ENCODE data around the gene MKNK1.

DNA sequence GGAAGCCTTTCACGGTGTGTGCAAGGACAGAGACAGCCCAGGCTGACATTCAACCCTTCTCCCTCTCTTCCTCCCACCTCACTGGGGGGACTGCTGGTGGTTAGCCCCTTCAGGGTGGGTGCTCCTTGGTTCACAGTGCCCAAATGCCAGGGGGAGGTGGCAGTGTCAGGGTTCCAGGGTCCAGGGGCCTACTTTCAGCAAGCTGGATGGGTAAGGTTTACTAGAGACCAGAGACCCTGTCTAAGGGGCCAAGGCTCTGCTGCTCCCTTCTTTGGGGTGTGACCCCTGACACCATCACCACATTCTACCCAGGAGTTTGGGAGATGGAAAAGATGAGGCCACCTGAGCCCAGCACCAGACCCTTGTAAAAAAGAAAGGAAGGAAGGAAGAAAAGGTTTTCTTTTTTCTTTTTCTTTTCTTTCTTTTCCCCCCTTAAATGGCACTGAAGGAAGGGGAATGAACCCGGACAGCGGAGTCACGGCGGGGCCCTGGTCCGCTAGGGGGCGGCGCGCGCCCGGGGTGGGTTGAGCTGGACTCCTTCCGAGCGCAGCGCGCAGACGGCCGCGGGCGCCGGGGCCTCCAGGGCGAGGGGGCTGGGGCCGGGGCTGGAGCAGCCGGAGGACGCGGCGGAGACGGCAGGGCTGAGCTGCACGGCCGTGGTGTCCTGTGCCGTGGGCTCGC, 71.4 kb downstream of the MKNK1 start:
- TF ChIP-seq, protein P1, sequence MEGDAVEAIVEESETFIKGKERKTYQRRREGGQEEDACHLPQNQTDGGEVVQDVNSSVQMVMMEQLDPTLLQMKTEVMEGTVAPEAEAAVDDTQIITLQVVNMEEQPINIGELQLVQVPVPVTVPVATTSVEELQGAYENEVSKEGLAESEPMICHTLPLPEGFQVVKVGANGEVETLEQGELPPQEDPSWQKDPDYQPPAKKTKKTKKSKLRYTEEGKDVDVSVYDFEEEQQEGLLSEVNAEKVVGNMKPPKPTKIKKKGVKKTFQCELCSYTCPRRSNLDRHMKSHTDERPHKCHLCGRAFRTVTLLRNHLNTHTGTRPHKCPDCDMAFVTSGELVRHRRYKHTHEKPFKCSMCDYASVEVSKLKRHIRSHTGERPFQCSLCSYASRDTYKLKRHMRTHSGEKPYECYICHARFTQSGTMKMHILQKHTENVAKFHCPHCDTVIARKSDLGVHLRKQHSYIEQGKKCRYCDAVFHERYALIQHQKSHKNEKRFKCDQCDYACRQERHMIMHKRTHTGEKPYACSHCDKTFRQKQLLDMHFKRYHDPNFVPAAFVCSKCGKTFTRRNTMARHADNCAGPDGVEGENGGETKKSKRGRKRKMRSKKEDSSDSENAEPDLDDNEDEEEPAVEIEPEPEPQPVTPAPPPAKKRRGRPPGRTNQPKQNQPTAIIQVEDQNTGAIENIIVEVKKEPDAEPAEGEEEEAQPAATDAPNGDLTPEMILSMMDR (IDR thresholded peaks at IDR 0.05; ENCODE audit: control extremely low read depth in 1 of 3, insufficient read depth in 1 of 3, low read depth in 1 of 3, low read length in 3 of 3): peak in 2 of 3 experiments; percentile 61 to 77; a peak in 3 of 4 replicates
- no peak for TF ChIP-seq TCF12 (IDR thresholded peaks at IDR 0.05; ENCODE audit: low read depth, low read length)
- TF ChIP-seq YY1 (IDR thresholded peaks at IDR 0.05; ENCODE audit: low read depth, low read length): no peak
- TF ChIP-seq EZH2 (IDR thresholded peaks at IDR 0.05; ENCODE audit: low read depth, low read length, severe bottlenecking): peak; percentile 11
- TF ChIP-seq, protein P2, sequence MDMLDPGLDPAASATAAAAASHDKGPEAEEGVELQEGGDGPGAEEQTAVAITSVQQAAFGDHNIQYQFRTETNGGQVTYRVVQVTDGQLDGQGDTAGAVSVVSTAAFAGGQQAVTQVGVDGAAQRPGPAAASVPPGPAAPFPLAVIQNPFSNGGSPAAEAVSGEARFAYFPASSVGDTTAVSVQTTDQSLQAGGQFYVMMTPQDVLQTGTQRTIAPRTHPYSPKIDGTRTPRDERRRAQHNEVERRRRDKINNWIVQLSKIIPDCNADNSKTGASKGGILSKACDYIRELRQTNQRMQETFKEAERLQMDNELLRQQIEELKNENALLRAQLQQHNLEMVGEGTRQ (IDR thresholded peaks at IDR 0.05; ENCODE audit: low read length): no peak
- TF ChIP-seq CHD1 (IDR thresholded peaks at IDR 0.05; ENCODE audit: low read depth, low read length): no peak
- TF ChIP-seq GABPA (IDR thresholded peaks at IDR 0.05; ENCODE audit: borderline replicate concordance, insufficient read depth, low read length): no peak; the same call in 1 of the 2 replicates
- peak; percentile 64 to 77 for TF ChIP-seq RAD21 (IDR thresholded peaks at IDR 0.05 in 1 of 2, conservative IDR thresholded peaks at IDR 0.05 in 1 of 2; ENCODE audit: low read depth in 2 of 2, low read length in 2 of 2)
- no peak for TF ChIP-seq TAF1 (IDR thresholded peaks at IDR 0.05; ENCODE audit: low read depth, low read length)
- TF ChIP-seq RFX5 (IDR thresholded peaks at IDR 0.05; ENCODE audit: borderline replicate concordance, low read depth, low read length): no peak
- TF ChIP-seq HDAC6 (IDR thresholded peaks at IDR 0.05; ENCODE audit: low read depth, low read length): no peak
- TF ChIP-seq SIN3A (conservative IDR thresholded peaks at IDR 0.05 in 1 of 2, IDR thresholded peaks at IDR 0.05 in 1 of 2; ENCODE audit: low read depth in 1 of 2, low read length in 2 of 2): no peak
- TF ChIP-seq NRF1 (IDR thresholded peaks at IDR 0.05; ENCODE audit: low read depth, low read length): no peak

All from H1 (cell line).